Measurements from ENCODE around the gene CDK4.
A peak's percentile ranks its signal among the peaks of the same experiment; 100 is the strongest.

CDK4 gene

GRCh38 chr12:57751788-57752667 is at the start of gene CDK4:
TSS of gene CDK4 (minus strand) at chr12:57752310. CDS start at chr12:57751717, 593 bp downstream.
- no peaks in the 10 kb centered on the region for H3K27me3 Mint-ChIP-seq
- H3K36me3 Mint-ChIP-seq = peaks cover 13% of the 10 kb centered on the region

GRCh38 chr12:57800965-57801364 is 48.9 kb upstream of the CDK4 start:
- H3K4me1 Mint-ChIP-seq (ENCODE audit: low read depth) = peaks cover 1% of the 10 kb centered on the region
- H3K9me3 Mint-ChIP-seq (ENCODE audit: low read depth) = no peaks in the 10 kb centered on the region
- no peak overlapping the region for H3K4me3 Mint-ChIP-seq
- no peak overlapping the region for H3K27ac Mint-ChIP-seq
- no peaks in the 10 kb centered on the region for H3K27me3 Mint-ChIP-seq
- peaks cover 3% of the 10 kb centered on the region for H3K36me3 Mint-ChIP-seq

More at GRCh38 chr12:57751788-57752667, at the start of gene CDK4:
- H3K27ac Mint-ChIP-seq = peak within 1 kb of the TSS; percentile 99
- no peaks in the 10 kb centered on the region for H3K9me3 Mint-ChIP-seq (ENCODE audit: low read depth)
- peak within 1 kb of the TSS; percentile 99 for H3K4me3 Mint-ChIP-seq
- peaks cover 56% of the 10 kb centered on the region for H3K4me1 Mint-ChIP-seq (ENCODE audit: low read depth)

DNA sequence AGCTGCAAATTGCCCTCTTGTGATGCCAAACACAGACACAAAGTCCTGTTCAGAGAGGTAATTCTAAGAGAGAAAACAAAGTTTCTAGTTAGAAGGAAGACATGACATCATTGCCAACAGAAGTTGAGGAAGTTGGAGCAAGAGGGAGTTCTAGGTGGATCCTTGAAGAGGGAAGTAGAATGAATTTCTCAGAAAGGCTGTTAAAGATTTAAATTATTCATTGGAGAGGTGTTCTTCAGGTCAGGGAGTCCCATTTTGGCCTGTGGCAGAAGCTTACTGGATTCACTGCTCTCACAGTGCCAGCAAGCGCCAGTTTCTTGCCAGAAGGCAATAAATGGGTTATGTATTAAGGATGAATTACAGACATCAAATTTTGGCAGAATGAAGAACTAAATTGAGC is 45.8 kb upstream of the CDK4 start:
- Mint-ChIP-seq H3K27ac (no peak overlapping the region), H3K27me3 (no peaks in the 10 kb centered on the region), H3K9me3 (ENCODE audit: low read depth) (no peaks in the 10 kb centered on the region), H3K4me3 (no peak overlapping the region), H3K36me3 (peaks cover 6% of the 10 kb centered on the region), H3K4me1 (ENCODE audit: low read depth) (peaks cover 11% of the 10 kb centered on the region)

GRCh38 chr12:57796996-57797395 is 44.9 kb upstream of the CDK4 start:
- peaks cover 11% of the 10 kb centered on the region for H3K4me1 Mint-ChIP-seq (ENCODE audit: low read depth)
- H3K4me3 Mint-ChIP-seq = no peak overlapping the region
- H3K9me3 Mint-ChIP-seq (ENCODE audit: low read depth) = no peaks in the 10 kb centered on the region
- peaks cover 5% of the 10 kb centered on the region for H3K36me3 Mint-ChIP-seq
- no peaks in the 10 kb centered on the region for H3K27me3 Mint-ChIP-seq
- H3K27ac Mint-ChIP-seq = no peak overlapping the region

GRCh38 chr12:57795354-57795753 is 43.2 kb upstream of the CDK4 start:
- Mint-ChIP-seq H3K4me3 (no peak overlapping the region), H3K36me3 (peaks cover 5% of the 10 kb centered on the region), H3K9me3 (ENCODE audit: low read depth) (no peaks in the 10 kb centered on the region), H3K27ac (no peak overlapping the region), H3K27me3 (no peaks in the 10 kb centered on the region), H3K4me1 (ENCODE audit: low read depth) (peaks cover 12% of the 10 kb centered on the region)

DNA sequence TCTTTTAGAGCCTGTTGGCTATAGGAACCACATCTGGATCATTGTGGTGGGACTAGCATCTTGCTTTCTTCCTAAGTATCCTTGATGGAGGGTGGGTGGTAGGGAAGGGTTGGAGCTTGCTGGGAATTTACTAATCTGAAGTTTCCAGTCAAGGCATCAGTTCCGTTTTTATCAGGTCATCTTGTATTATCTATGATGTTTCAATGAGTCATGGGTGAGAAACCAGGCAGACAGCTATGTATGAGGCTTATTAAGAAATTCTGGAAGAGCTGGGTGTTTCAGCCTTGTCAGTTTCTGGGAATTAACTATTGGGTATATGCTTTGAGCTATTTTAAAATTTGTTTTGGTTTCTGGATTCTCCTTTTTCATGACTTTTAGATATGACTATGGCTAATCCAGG is 41.8 kb upstream of the CDK4 start:
- Mint-ChIP-seq H3K4me1 (ENCODE audit: low read depth) (peaks cover 12% of the 10 kb centered on the region), H3K27ac (peak overlapping the region; percentile 64), H3K27me3 (no peaks in the 10 kb centered on the region), H3K36me3 (peaks cover 5% of the 10 kb centered on the region), H3K9me3 (ENCODE audit: low read depth) (no peaks in the 10 kb centered on the region), H3K4me3 (no peak overlapping the region)

GRCh38 chr12:57783861-57784260 is 31.8 kb upstream of the CDK4 start:
- Mint-ChIP-seq H3K4me3 (peak overlapping the region; percentile 80), H3K4me1 (ENCODE audit: low read depth) (peaks cover 40% of the 10 kb centered on the region), H3K36me3 (peaks cover 2% of the 10 kb centered on the region), H3K9me3 (ENCODE audit: low read depth) (no peaks in the 10 kb centered on the region), H3K27me3 (no peaks in the 10 kb centered on the region), H3K27ac (peak overlapping the region; percentile 72)

GRCh38 chr12:57783466-57783801 is 31.3 kb upstream of the CDK4 start:
- no peaks in the 10 kb centered on the region for H3K9me3 Mint-ChIP-seq (ENCODE audit: low read depth)
- peaks cover 2% of the 10 kb centered on the region for H3K36me3 Mint-ChIP-seq
- peak overlapping the region; percentile 99 for H3K4me3 Mint-ChIP-seq
- peaks cover 38% of the 10 kb centered on the region for H3K4me1 Mint-ChIP-seq (ENCODE audit: low read depth)
- peak overlapping the region; percentile 99 for H3K27ac Mint-ChIP-seq
- H3K27me3 Mint-ChIP-seq = no peaks in the 10 kb centered on the region

- Mint-ChIP-seq H3K9me3 (ENCODE audit: low read depth) (no peaks in the 10 kb centered on the region), H3K36me3 (peaks cover 4% of the 10 kb centered on the region), H3K27ac (peak within 1 kb of the TSS; percentile 99), H3K4me3 (peak within 1 kb of the TSS; percentile 99), H3K4me1 (ENCODE audit: low read depth) (peaks cover 38% of the 10 kb centered on the region), H3K27me3 (no peaks in the 10 kb centered on the region)
These were observed 30.7 kb upstream of the CDK4 start, which contains the start of gene TSFM for GRCh38 chr12:57782608-57783465. TSS of gene TSFM (plus strand) at chr12:57782787. CDS start at chr12:57782802, 15 bp downstream.

GRCh38 chr12:57782243-57782607 is 30.1 kb upstream of the CDK4 start:
- peak overlapping the region; percentile 99 for H3K4me3 Mint-ChIP-seq
- H3K9me3 Mint-ChIP-seq (ENCODE audit: low read depth) = no peaks in the 10 kb centered on the region
- no peaks in the 10 kb centered on the region for H3K27me3 Mint-ChIP-seq
- H3K27ac Mint-ChIP-seq = peak overlapping the region; percentile 99
- peaks cover 4% of the 10 kb centered on the region for H3K36me3 Mint-ChIP-seq
- peaks cover 38% of the 10 kb centered on the region for H3K4me1 Mint-ChIP-seq (ENCODE audit: low read depth)

DNA sequence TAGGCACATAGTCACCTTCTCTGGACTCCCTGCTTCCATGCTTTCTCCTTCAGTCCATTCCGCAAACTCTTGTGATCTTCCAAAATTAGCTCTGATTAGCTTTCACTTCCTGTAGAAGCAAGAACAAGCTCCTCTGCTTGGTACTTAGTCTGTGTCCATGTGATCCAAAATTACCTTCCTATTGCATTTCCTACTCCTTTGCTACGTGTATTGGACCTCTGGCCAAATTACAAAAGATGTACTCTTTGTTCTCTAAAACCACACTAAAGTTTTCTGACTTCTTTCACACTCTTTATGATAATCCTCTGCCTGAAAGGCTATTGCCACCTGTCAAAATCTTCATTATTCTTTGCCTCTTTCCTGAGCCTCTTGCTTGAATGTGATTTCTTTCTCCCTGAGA is 29.7 kb upstream of the CDK4 start:
- peak overlapping the region; percentile 99 for H3K4me3 Mint-ChIP-seq
- peaks cover 38% of the 10 kb centered on the region for H3K4me1 Mint-ChIP-seq (ENCODE audit: low read depth)
- peak overlapping the region; percentile 99 for H3K27ac Mint-ChIP-seq
- H3K27me3 Mint-ChIP-seq = no peaks in the 10 kb centered on the region
- H3K36me3 Mint-ChIP-seq = peaks cover 4% of the 10 kb centered on the region
- H3K9me3 Mint-ChIP-seq (ENCODE audit: low read depth) = no peaks in the 10 kb centered on the region

- peaks cover 4% of the 10 kb centered on the region for H3K36me3 Mint-ChIP-seq
- no peaks in the 10 kb centered on the region for H3K9me3 Mint-ChIP-seq (ENCODE audit: low read depth)
- H3K4me3 Mint-ChIP-seq = no peak overlapping the region
- H3K27ac Mint-ChIP-seq = peak overlapping the region; percentile 99
- peaks cover 38% of the 10 kb centered on the region for H3K4me1 Mint-ChIP-seq (ENCODE audit: low read depth)
- no peaks in the 10 kb centered on the region for H3K27me3 Mint-ChIP-seq
These were observed 29.1 kb upstream of the CDK4 start for GRCh38 chr12:57781244-57781643.

- Mint-ChIP-seq H3K27me3 (no peaks in the 10 kb centered on the region), H3K36me3 (peaks cover 4% of the 10 kb centered on the region), H3K9me3 (ENCODE audit: low read depth) (no peaks in the 10 kb centered on the region), H3K4me1 (ENCODE audit: low read depth) (peaks cover 37% of the 10 kb centered on the region), H3K4me3 (no peak overlapping the region), H3K27ac (peak overlapping the region; percentile 64)
These were observed 28.3 kb upstream of the CDK4 start for GRCh38 chr12:57780284-57780897.

DNA sequence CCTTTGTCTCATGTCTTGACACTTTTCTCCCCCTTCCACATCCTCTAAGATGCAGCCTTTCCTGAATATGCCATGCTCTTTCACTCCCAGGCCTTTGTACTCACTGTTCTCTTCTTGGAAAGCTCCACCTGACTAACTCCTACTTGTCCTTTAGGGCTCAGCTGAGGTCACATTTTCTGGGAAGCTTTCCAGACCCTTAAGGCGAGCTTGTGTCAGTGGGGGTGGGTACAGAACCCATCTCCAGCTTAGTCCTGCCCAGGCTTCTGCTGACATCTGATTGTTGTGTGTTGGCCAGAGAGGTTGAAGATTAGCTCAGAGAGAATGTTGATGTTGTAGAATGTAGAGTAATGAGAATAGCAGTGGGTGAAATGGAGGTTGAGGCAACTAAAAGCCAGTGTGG is 27.6 kb upstream of the CDK4 start:
- Mint-ChIP-seq H3K9me3 (ENCODE audit: low read depth) (no peaks in the 10 kb centered on the region), H3K4me1 (ENCODE audit: low read depth) (peaks cover 37% of the 10 kb centered on the region), H3K27me3 (no peaks in the 10 kb centered on the region), H3K36me3 (peaks cover 4% of the 10 kb centered on the region), H3K4me3 (no peak overlapping the region), H3K27ac (no peak overlapping the region)

DNA sequence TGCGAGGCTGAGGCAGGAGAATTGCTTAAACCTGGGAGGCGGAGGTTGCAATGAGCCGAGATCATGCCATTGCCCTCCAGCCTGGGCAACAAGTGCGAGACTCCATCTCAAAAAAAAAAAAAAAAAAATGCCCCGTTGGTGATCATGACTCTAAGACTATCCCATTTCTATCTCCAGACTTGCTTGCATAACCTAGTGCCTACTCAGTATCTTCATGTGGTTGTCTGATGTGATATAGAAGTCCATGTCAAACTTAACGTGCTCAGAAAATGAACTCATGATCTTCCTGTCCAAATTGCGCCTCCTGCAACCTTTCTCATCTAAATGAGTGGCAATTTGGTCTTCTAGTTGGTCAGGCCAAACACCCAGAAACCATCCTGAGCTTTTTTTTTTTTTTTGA is 25.8 kb upstream of the CDK4 start:
- Mint-ChIP-seq H3K4me3 (no peak overlapping the region), H3K27ac (no peak overlapping the region), H3K4me1 (ENCODE audit: low read depth) (peaks cover 33% of the 10 kb centered on the region), H3K9me3 (ENCODE audit: low read depth) (no peaks in the 10 kb centered on the region), H3K27me3 (no peaks in the 10 kb centered on the region), H3K36me3 (peaks cover 2% of the 10 kb centered on the region)

Measured in activated naive CD8-positive, alpha-beta T cell (primary cell).